GM18526 (cell line): Measurements from ENCODE around the gene IL13.

Experiments used
- POLR2A ChIP-seq: IDR thresholded peaks from 3 replicates; pipeline ENCODE4 v1.6.1; 2011; ENCODE audit not compliant: insufficient read length; ENCODE audit errors: extremely low read depth

The IL13 gene

GRCh38 chr5:132657676-132658380 is at the start of gene IL13:
TSS of gene IL13 (plus strand) at chr5:132658173. CDS start at chr5:132658187, 14 bp downstream.
- TF ChIP-seq POLR2A = no peak

- TF ChIP-seq POLR2A = no peak
Measured at GRCh38 chr5:132611965-132612364, 46.0 kb upstream of the IL13 start.

- TF ChIP-seq POLR2A = no peak
Measured at GRCh38 chr5:132612846-132613245, 45.1 kb upstream of the IL13 start.

DNA sequence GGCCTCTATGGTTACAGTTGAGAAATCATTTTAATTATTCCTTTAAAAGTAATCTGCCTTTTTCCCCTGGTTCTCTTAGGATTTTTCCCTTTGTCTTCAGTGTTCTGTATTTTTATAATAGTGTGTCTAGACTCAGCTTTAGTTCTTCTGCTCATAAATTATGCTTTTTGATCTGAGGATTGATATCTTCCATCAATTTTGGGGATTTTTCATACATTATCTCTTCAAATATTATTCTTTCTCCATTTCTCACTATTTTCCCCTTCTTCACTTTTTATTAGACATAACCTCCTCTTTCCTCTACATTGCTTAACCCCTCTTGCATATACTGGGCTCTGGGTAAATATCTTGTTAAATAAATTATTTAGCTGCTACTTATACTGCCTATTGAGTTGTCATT is 36.3 kb upstream of the IL13 start:
- no peak for TF ChIP-seq POLR2A

GRCh38 chr5:132622608-132623007 is 35.4 kb upstream of the IL13 start:
- TF ChIP-seq POLR2A = no peak

GRCh38 chr5:132627470-132627869 is 30.5 kb upstream of the IL13 start:
- TF ChIP-seq POLR2A = no peak

DNA sequence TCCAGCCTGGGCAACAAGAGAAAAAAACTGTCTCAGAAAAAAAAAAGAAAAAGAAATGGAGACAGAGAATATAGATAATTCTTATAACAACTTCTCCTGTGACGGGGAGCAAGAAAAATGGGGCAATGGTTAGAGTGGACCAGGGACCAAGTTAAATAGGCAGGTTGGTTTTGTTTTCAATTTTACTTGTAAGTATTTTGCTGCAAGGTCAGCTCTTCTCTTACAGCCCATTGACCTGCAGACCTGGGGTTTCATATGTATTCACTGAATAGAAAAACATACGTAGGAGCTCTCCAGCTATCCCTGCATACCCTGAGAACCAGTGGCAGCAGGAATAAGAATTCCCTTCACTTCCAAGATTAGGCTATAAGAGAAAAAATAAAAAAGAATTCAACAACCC is 29.2 kb upstream of the IL13 start:
- TF ChIP-seq POLR2A = no peak

DNA sequence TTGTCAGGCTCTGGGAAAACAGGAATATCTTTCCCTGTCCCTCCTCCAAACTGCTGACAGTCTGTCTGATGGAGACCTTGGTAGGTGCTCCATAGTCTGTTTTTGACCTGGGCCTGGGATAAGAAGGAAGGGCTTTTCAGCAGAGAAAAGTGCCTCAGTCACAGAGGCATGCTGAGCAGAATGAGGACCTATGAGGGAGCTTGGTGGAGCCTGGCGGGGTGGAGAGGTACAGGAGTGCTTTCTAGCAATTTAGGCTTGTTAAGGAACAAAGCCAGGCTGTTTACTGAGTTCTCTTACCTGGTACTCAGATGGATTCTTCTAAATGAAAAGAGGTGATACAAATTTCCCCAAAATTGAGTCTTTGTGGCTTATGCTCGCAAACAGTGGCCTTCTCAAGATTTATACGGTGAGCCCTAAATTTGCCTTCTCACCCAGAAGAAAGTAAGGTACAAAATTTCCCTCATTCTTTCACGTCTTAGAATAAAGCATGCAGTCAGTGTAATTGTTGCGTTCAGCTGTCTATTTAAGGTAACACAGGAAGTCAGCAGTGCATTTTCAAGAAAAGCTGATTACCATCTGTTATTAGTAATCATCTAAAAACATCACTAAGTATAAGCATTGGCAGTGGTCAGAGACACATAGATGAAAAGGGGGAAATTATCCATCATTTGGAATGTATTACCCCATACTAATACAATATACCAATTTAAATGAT is 28.6 kb upstream of the IL13 start:
- no peak for TF ChIP-seq POLR2A

- no peak for TF ChIP-seq POLR2A
Measured at GRCh38 chr5:132635873-132636272, 22.1 kb upstream of the IL13 start.

DNA sequence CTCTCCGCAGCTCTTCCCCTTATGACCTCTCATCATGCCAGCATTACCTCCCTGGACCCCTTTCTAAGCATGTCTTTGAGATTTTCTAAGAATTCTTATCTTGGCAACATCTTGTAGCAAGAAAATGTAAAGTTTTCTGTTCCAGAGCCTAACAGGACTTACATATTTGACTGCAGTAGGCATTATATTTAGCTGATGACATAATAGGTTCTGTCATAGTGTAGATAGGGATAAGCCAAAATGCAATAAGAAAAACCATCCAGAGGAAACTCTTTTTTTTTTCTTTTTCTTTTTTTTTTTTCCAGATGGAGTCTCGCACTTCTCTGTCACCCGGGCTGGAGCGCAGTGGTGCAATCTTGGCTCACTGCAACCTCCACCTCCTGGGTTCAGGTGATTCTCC is 20.7 kb upstream of the IL13 start:
- no peak for TF ChIP-seq POLR2A

- no peak for TF ChIP-seq POLR2A
Measured at GRCh38 chr5:132639706-132640130, 18.3 kb upstream of the IL13 start.

- TF ChIP-seq POLR2A = no peak
Measured at GRCh38 chr5:132640613-132641012, 17.4 kb upstream of the IL13 start.

- TF ChIP-seq POLR2A = no peak
Measured at GRCh38 chr5:132641241-132641723, 16.7 kb upstream of the IL13 start.

- TF ChIP-seq POLR2A = no peak
Measured at GRCh38 chr5:132641841-132642240, 16.1 kb upstream of the IL13 start.

GRCh38 chr5:132644177-132644576 is 13.8 kb upstream of the IL13 start:
- no peak for TF ChIP-seq POLR2A

- no peak for TF ChIP-seq POLR2A
Measured at GRCh38 chr5:132646583-132647266, 11.2 kb upstream of the IL13 start.
